ENCODE measurements around the gene RNU5D-1.
"Not testable (repeated sequence)": the region's sequence is repeated elsewhere in the genome, so short reads cannot be mapped to it uniquely, and the experiment has no call there.

RNU5D-1 gene
- 0.54 to 5.3 reads per million in 2 experiments for total RNA-seq

DNA sequence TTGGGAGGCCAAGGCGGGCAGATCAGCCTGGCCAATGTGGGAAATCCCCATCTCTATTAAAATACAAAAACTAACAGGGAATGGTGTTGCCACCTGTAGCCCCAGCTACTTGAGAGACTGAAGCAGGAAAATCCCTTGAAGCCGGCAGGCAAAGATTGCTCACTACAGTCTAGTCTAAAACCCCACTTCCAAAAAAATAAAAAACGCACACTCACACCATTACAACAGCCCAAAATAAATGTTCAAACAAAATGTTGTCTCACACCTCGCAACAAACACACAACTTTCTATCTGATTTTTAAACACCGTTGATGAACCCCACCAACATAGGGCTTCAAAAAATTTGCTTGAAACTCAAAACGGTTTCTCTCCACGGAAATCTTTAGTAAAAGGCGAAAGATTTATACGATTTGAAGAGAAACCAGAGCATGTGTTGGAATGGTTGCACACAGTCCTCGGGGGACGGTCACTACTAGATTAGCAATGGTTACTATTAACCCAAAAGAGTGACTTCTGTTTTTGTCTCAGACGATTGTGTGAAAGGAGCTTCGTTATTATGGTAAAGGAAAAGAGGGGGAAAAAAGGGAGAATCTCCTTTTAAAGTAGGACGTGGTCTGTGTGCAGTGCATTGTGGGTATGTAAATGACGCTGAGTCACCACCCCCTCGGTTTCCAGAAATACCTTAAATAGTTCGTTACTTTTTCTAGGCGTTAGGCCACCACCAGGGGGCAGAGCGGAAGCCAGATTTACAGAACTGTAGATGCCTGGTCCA, at the start of gene RNU5D-1:
RNU5D-1 (minus strand) TSS at position 430 of the 772 bp plus-strand sequence.
- DNase-seq (ENCODE audit: low read depth), result peak; percentile 88

DNA sequence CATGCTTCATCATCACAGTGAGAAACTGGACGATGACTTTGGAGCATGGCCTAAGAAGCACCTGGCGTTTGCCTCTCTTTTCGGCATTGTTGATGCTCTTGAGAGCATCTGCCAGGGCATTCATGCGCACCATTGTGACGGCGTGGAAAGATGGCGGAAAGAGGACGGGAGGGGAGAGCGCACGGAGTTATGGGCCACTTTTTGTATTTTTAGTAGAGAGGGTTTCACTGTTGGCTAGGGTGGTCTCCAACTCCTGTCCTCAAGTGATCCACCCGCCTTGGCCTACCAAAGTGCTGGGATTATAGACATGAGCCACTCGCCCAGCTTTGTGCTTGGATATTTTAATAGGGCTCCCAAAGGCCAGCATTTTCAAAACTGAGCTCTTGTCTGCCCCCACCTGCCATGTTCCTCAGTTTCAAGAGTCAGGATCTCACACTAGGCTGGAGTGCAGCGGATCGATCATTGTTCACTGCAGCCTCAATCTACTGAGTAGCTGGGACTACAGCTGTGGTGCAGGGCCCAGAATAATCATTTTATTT, 49.7 kb upstream of the RNU5D-1 start:
- no peak for DNase-seq (ENCODE audit: low read depth)

DNA sequence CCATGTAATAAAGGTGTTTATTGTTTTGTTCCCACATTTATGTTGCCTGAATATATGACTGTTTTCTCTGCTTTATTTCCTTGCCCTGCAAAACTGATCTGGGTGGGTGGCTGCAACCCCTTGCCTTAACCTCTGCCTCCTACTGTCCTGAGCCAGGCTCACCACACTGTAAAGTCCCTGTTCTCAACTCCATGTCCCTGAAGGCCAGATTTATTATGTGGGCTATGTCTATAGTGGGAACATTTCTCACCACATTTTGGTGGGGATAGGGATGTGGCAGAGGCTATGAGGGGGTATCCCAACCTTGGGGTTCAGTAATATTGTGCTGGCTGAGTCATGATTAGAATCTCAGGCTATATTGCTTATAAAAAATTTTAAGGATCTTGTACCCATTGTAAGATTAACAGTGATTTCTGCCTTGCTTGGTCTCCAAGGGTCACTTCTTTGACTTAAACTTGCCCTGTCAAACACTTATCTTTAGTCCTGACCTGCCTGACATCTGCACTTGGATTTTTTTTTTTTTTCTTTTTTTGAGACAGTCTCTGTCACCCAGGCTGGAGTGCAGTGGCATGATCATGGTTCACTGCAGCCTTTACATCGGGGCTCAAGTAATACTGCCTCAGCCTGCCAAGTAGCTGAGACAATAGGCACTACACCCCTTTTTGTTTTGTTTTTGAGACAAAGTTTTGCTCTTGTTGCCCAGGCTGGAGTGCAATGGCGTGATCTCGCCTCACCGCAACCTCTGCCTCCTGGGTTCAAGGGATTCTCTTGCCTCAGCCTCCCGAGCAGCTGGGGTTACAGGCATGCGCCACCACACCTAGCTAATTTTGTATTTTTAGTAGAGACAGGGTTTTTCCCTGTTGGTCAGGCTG, 48.0 kb upstream of the RNU5D-1 start:
- no peak for DNase-seq (ENCODE audit: low read depth)

DNA sequence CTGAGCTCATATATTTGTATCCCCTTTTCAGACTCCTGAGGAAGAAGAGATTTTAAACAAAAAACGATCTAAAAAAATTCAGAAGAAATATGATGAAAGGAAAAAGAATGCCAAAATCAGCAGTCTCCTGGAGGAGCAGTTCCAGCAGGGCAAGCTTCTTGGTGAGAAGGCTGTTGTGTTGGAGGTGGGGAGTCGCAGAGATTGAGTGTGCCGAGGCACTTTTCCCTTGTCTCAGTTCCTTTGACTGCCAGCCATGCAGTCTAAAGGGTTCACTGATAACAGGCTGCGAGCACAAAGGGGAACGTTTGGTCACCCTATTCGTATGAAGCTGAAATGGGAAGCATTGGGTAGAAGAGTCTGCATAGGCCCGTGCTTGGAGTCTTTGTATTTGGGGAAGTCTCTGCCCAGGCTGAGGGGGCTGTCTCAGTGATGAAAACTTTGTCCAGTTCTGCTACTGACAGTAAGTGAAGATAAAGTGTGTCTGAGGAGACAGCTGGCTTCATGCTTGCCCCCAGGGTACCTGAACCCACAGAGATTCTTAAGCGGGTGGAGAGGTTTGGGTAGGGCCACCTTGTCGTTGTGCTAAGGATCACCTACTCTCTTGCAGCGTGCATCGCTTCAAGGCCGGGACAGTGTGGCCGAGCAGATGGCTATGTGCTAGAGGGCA, 47.1 kb upstream of the RNU5D-1 start:
- DNase-seq (ENCODE audit: low read depth), result no peak

DNA sequence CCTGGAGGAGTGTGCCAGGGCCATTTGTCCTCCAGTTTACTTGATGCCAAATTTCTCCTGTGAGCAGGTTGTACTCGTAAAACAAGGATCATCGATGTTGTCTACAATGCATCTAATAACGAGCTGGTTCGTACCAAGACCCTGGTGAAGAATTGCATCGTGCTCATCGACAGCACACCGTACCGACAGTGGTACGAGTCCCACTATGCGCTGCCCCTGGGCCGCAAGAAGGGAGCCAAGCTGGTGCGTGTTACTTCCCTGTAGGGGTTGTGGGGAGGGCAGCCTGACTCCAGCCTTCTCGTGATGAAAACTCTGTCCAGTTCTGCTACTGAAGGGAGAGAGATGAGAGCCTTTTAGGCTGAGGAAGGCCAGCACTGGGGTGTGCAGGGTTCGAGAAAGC, 46.6 kb upstream of the RNU5D-1 start:
- DNase-seq (ENCODE audit: low read depth), result no peak

DNA sequence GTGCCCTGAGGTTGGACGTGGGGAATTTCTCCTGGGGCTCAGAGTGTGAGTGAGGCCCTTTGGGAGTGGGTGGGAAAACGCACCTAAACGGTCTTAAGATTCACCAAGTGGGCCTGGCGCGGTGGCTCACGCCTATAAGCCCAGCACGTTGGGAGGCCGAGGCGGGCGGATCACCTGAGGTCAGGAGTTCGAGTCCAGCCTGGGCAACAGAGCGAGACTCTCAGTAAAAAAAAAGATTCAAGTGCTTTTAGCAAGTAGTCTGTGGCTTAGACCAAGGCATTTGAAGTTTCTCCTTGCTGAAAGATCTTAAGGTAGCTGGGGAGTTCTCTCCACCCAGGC, 45.7 kb upstream of the RNU5D-1 start:
- DNase-seq (ENCODE audit: low read depth), result no peak

DNA sequence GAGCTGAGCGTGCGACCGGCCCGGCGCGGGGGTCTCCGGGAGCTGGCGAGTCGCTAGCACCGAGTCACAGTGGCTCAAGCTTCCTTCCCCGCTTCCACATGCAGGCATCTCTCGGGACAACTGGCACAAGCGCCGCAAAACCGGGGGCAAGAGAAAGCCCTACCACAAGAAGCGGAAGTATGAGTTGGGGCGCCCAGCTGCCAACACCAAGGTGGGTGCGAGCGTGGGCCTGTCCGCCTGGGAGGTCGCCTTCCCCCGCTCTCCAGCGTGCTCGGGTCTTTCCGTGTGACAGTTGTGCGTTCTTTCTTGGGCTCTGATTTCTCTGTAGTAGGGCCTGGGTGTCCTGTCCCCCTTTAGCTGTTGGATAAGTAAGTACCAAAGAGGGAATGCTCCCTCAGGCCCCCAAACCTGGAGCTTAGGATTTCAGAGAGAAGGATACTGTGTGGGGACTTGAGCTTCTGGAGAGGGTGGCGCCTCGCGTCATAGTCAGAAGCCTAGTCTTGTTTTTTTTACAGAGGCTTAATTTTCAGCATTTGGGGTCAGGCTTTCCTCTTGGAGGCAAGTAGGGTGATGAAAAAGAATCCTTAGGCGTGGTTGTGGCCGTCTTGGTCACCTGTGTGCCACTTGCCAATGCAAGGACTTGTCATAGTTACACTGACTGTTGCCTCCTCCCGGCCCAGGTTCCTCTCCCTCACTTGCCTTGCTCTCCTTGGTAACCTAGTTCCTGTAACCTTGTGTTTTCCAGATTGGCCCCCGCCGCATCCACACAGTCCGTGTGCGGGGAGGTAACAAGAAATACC, 45.2 kb upstream of the RNU5D-1 start:
- DNase-seq (ENCODE audit: low read depth), result no peak

DNA sequence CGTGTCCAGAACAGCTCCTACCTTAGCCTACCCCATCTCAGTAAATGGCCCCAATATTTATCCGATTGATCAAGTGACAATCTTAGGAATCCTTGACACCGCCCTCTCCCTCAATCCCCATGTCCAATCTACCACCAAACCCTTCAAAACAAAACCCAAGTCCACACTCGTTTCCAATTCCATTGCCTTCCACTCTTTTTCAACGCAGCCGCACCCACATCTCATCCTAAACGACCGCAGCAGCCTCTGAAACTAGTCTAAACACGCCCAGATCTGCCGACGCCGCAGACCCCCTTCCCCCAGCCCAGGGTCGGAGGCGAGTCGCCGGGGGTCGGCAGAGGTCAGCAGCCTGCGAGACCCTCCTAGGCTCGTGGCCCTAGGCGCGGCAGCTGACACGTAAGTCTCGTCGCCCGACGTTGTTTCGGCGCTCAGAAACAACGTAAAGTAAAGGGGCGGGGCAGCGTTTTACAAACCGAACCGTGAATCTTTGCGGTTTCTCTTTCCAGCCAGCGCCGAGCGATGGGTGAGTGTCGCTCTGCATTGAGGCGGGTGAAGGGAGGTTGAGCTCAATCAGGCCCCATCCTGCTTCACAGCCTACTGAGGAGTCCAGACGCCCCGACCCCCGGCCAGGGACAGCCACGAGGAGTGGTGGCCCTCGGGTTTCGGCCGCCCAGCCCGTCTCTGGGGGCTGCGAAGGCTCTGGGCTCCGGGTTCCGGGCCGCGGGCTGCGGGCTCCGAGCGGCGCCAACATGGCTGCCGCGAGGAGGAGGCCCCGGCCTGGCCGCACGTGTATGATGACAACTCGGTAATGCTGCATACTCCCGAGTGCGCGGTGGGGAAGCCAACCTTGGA, 44.3 kb upstream of the RNU5D-1 start, which contains the start of gene RPS8:
RPS8 (plus strand) TSS at position 463 of the 852 bp plus-strand sequence; CDS start at position 520, 57 bp downstream.
- DNase-seq (ENCODE audit: low read depth), result peak; percentile 85

DNA sequence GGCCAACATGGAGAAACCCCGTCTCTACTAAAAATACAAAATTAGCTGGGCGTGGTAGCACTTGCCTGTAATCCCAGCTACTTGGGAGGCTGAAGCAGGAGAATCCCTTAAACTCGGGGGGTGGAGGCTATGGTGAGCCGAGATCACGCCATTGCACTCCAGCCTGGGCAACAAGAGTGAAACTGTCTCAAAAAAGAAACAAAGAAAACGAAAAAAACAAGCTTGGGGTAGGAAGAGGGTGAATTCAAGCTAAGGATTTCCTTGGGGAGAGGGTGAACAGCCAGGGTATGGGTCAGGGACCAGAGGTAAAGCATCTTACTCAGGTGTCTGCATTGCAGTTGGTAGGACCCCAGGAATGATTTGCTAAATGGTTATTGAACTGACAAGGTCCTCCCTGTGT, 35.5 kb upstream of the RNU5D-1 start:
- not testable (repeated sequence) for DNase-seq (ENCODE audit: low read depth)

DNA sequence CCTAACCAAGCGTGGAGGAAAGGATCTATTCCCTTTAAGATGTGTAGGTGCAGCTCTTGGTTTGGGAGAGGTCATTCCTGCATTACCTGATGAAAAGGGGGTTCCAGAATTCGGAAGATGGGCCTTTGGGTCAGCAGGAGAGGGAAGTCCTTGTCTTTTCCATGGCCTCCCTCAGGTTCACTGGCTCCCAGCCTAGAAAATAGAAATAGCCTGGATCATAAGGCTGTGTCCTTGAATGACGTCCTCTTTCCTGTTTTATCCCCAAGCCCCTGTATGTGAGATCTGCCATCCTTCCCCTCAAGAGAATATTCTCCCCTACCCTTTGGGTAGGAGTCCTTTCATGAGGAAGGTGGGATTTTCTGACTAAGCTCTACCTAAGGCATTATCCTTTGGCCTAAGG, 29.9 kb upstream of the RNU5D-1 start:
- no peak for DNase-seq (ENCODE audit: low read depth)

DNA sequence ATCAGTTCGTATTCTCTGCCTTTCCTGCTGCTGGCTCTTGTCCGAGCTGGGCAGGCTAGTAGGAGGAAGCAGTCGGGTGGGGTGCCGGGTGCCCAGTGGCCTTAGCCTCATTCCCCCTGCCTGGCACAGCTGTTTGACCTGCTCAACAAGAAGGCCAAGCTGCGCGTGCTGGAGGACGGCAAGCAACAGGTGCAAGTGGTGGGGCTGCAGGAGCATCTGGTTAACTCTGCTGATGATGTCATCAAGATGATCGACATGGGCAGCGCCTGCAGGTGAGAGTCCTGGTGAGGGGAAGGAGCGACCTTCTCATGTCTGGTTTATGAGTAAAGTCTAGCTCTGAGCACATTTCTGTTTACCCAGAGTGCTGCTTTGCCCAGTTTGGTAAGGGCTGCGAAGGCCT, 28.1 kb upstream of the RNU5D-1 start:
- no peak for DNase-seq (ENCODE audit: low read depth)

DNA sequence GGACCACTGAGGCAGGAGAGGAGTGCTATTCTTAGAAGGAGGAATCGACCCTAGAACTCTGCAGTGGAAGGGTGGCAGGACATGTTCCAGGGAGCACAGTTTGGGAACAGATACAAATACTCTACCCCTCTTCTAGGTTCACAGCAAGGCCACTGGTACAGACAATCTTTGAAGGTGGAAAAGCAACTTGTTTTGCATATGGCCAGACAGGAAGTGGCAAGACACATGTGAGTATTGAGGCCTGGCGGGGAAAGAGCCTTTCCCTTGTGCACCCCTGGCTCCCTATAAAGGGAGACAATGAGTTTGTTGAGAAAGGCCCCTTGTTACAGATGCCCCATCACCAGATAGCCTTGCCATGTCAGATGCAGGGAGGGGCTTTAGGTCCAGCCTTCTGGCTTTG, 26.4 kb upstream of the RNU5D-1 start:
- DNase-seq (ENCODE audit: low read depth), result no peak

DNA sequence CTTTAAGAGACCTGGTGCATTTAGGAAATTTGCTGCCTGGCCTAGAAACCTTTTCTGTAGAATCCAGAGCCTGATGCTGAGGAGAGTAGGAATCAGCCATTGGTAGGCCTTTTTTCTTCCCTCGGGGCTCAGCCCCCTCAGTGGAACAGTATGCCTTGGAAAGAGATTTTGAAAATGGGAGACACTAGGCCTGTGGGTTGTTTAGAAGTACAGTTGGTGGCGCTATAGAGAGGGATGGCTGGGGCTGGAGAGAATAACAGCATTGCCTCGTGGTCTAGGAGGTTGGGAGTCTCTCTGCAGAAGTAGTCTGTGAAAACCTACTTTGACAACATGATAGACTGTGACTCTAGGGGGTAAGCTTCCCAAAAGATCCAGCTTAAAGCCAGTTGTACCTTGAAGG, 16.9 kb upstream of the RNU5D-1 start:
- no peak for DNase-seq (ENCODE audit: low read depth)

DNA sequence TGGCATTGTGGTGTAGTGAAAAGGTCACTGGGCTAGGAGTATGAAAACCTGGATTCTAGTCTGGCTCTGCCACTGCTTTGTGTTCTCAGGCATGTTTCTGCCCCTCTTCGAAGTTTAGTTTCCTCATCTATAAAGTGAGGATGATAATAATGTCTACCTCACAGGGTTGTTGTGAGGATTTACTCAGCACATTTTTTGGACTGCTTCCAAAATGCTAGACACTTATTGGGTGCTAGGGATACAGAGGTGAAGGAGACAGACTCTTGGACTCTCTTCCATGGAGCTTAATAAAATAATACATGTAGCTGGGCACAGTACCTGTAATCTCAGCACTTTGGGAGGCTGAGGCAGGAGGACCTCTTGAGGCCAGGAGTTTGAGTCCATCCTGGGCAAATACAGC, 12.2 kb upstream of the RNU5D-1 start:
- DNase-seq (ENCODE audit: low read depth), result no peak

DNA sequence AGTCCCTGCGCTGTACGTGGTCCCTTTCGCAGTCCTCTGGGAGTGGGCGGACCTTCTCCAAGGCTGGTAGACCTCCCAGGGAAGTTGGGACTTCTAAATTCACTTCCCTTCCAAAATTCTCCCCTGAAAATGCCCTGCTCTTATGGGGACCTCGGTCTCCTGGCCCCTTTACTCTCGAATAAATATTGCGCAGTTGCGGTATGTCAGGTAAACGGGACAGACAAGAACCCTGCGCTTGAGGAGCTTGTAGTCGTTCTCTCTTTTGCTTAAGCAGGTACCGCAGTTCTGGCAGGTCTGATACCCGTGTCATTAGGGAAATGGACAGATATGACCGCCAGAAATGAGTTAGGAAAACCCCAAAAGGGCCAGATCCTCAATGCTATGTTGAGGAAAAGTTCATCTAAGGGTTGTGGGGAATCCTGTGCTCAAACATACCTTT, 9.2 kb upstream of the RNU5D-1 start:
- DNase-seq (ENCODE audit: low read depth), result no peak

DNA sequence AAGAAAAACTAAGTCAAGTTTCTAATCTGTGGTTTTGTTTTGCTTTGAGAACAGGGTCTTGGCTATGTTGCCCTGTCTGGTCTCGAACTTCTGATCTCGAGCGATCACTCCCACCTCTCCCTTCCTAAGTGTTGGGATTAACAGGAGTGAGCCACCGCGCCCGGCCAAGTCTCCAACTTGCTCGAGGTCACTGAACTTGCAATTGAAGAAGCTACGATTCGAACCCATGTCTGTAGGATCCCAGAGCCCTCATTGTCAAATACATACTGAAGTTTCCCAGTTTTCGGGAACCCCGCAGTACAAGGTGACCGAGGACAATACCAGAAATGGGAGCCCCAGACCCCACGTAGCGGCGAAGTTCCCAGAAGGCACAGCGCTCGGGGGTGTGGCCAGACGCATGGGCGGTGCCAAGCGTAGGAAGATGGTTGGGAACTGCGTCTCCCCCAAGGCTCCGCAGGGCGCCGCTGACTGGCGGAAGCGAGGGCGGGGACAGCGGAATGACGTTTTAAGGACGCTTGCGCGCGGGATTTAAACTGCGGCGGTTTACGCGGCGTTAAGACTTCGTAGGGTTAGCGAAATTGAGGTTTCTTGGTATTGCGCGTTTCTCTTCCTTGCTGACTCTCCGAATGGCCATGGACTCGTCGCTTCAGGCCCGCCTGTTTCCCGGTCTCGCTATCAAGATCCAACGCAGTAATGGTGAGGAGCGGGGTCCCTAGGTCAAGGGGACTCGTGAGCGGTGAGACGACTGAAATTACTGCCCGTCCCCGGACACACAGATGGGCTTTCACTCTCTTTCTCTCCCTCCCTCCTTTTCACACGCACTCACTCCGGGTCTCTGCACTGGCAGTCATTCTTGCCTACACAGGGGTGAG, 8.6 kb upstream of the RNU5D-1 start, which contains the start of gene KIF2C:
KIF2C (plus strand) TSS at position 531 of the 872 bp plus-strand sequence; CDS start at position 627, 96 bp downstream.
- DNase-seq (ENCODE audit: low read depth), result peak; percentile 93

DNA sequence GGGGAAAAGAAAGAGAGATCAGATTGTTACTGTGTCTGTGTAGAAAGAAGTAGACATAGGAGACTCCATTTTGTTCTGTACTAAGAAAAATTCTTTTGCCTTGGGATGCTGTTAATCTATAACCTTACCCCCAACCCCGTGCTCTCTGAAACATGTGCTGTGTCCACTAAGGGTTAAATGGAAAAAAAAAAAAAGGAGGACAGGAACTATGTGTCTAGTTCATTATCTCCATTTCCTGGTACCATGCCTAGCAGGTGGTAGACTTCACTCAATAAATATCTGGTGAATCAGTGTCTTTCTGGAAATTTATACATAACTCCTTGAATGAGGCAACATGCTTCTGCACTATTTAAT, 8.0 kb upstream of the RNU5D-1 start:
- not testable (repeated sequence) for DNase-seq (ENCODE audit: low read depth)

DNA sequence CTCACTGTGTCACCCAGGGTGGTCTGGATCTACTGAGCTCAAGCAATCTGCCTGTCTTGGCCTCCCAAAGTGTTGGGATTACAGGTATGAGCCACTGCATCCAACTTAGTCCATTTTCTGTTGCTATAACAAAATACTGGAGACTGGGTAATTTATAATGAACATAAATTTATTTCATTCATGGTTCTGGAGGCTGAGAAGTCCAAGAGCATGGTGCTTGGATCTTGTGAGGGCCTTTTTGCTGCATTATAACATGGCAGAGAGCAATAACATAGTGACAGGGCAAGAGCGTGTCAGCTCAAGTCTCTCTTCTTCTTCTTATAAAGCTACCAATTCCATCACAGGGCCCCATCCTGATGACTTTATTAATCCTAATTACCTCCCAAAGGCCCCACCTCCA, 5.0 kb upstream of the RNU5D-1 start:
- DNase-seq (ENCODE audit: low read depth), result no peak

DNA sequence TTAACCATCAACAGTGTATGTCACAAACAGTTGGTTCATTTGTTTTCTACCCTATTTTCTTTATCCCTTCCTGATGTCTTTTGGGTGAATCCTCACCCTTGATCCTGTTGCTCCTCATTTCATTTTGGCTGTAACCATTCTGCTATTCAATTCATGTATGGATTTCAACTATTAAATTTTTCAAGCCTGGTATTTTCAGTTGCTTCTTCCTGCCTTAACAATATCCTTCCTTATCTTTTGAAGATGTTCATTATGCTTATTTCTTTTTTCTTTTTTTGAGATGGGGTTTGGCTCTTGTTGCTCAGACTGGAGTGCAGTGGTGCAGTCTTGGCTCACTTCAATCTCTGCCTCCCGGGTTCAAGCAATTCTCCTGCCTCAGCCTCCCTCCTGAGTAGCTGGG, 2.8 kb upstream of the RNU5D-1 start:
- no peak for DNase-seq (ENCODE audit: low read depth)

Measured in T follicular helper cell (primary cell).